SU-DHL-6 (cell line): Measurements from ENCODE around the gene NME8.

Experiments used
- CTCF ChIP-seq: fragments of 200-600 bp; sonication (generic); IDR thresholded peaks from one replicate; pipeline ENCODE4 v1.5.1; 2017; ENCODE audit warnings: antibody characterized with exemption, mild to moderate bottlenecking, low read length, moderate library complexity; ENCODE audit not compliant: insufficient read depth, poor library complexity, severe bottlenecking
- EZH2phosphoT487 ChIP-seq: fragments of 200-600 bp; sonication (generic), shearing (Covaris generic); conservative IDR thresholded peaks from 2 replicates; pipeline ENCODE4 v1.6.1; 2018; ENCODE audit warnings: mild to moderate bottlenecking, antibody characterized with exemption, low read length, moderate library complexity, mixed read lengths

DNA sequence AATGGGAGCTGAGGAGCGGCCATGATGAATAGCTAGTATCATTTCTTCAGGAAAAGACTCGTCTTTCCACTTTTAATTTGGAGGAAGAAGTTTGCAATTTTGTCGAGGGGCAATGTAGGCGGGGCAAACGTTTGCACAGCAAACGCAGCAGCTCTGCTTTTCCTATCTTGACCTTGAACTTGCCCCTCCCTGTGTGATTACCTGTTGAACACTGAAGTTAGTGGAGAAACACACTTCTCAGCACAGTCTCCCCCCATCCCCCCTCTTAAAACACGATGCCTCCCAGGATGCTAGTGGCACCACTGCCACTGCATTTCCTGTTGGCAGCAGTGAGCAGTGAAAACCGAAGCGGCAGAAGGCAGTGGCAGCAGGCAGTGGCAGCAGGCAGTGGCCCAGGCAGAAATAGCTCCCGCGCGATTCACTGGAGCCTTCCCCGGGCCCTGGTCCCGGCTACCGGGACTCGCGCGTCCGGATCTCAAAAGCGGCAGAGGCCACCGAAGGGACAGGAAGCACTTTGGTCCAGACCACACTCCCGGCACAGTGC, 72.0 kb downstream of the NME8 start, which contains the start of gene EPDR1:
- TF ChIP-seq CTCF (no peak), EZH2phosphoT487 (no peak)
